Tibial artery (tissue), 4 donors: Measurements from ENCODE around the gene CEP120.

ENCODE experiments used
- DNase-seq, 2 donors: peaks; one replicate each; pipeline ENCODE4 v3.0.0-alpha.2; 2019
- H3K27ac ChIP-seq, 2 donors: fragments of 200-600 bp; sonication (generic) in 1 of 2; 1 replicate in 1 of 2; 2 replicates in 1 of 2; pipeline ENCODE4 v1.5.1; 2018 to 2019; ENCODE audit warnings: mild to moderate bottlenecking in 1 of 2
- H3K27me3 ChIP-seq, 2 donors: fragments of 200-600 bp; sonication (generic) in 1 of 2; one replicate each; pipeline versions ENCODE4 v1.5.1 to v1.6.0; 2016 to 2019
- H3K36me3 ChIP-seq, 3 donors: fragments of 200-600 bp; sonication (generic) in 2 of 3; one replicate each; pipeline ENCODE4 v1.5.1; 2016 to 2019; ENCODE audit warnings: mild to moderate bottlenecking in 2 of 3
- H3K4me1 ChIP-seq, 4 donors: fragments of 200-600 bp; sonication (generic) in 2 of 4; 1 replicate in 3 of 4; 2 replicates in 1 of 4; pipeline ENCODE4 v1.5.1; 2016 to 2019
- H3K4me3 ChIP-seq, 2 donors: fragments of 200-600 bp; sonication (generic) in 1 of 2; 1 replicate in 1 of 2; 2 replicates in 1 of 2; pipeline ENCODE4 v1.5.1; 2018 to 2019; ENCODE audit warnings: mild to moderate bottlenecking in 2 of 2
- H3K9me3 ChIP-seq, 3 donors: fragments of 200-600 bp; sonication (generic) in 1 of 3; one replicate each; pipeline ENCODE4 v1.5.1; 2016 to 2019
- CTCF ChIP-seq, 2 experiments: fragments of 200-600 bp in 1 of 2; fragments of 450-650 bp in 1 of 2; IDR thresholded peaks; one replicate each; pipeline ENCODE4 v1.5.1; 2017 to 2019; ENCODE audit warnings: antibody characterized with exemption in 2 of 2, mild to moderate bottlenecking in 1 of 2, moderate library complexity in 1 of 2
- intact Hi-C: fragments of 100-400 bp; cut with DNase I; formaldehyde crosslinking; loops from one replicate; pipeline ENCODE4 v1.15.0; 2023; ENCODE audit warnings: low total_unique reads

Gene CEP120

GRCh38 chr5:123299136-123299535 lies 124.1 kb downstream of the CEP120 start:
- no peak overlapping the region for H3K27ac ChIP-seq
- no peak overlapping the region for H3K4me3 ChIP-seq
- no peak for TF ChIP-seq CTCF (IDR thresholded peaks at IDR 0.05)
- H3K36me3 ChIP-seq = no peaks in the 10 kb centered on the region
- no peak for DNase-seq
- intact Hi-C loops = no loop called here
- H3K4me1 ChIP-seq = peaks cover 0 to 31% (median 0%) of the 10 kb centered on the region in 4 donors
- H3K27me3 ChIP-seq = no peaks in the 10 kb centered on the region
- H3K9me3 ChIP-seq = no peaks in the 10 kb centered on the region

GRCh38 chr5:123298335-123299030 lies 124.7 kb downstream of the CEP120 start:
- H3K27me3 ChIP-seq = no peaks in the 10 kb centered on the region
- H3K4me1 ChIP-seq = peaks cover 0 to 31% (median 0%) of the 10 kb centered on the region in 4 donors
- no peak overlapping the region for H3K4me3 ChIP-seq
- H3K27ac ChIP-seq = peak overlapping the region in 1 of 2 donors; percentile 27
- H3K9me3 ChIP-seq = no peaks in the 10 kb centered on the region
- TF ChIP-seq CTCF (IDR thresholded peaks at IDR 0.05) = no peak
- intact Hi-C loops = no loop called here
- no peak for DNase-seq
- H3K36me3 ChIP-seq = no peaks in the 10 kb centered on the region

GRCh38 chr5:123297866-123298265 lies 125.3 kb downstream of the CEP120 start:
- Histone ChIP-seq H3K27me3 (no peaks in the 10 kb centered on the region), H3K36me3 (no peaks in the 10 kb centered on the region), H3K9me3 (no peaks in the 10 kb centered on the region), H3K4me3 (no peak overlapping the region), H3K4me1 (peaks cover 0 to 31% (median 0%) of the 10 kb centered on the region in 4 donors), H3K27ac (peak overlapping the region in 1 of 2 donors; percentile 27)
- intact Hi-C loops = no loop called here
- no peak for DNase-seq
- TF ChIP-seq CTCF (IDR thresholded peaks at IDR 0.05) = no peak

GRCh38 chr5:123297198-123297831 lies 125.9 kb downstream of the CEP120 start:
- intact Hi-C loops = no loop called here
- peak overlapping the region in 1 of 2 donors; percentile 27 for H3K27ac ChIP-seq
- no peak overlapping the region for H3K4me3 ChIP-seq
- H3K9me3 ChIP-seq = no peaks in the 10 kb centered on the region
- H3K36me3 ChIP-seq = no peaks in the 10 kb centered on the region
- H3K4me1 ChIP-seq = peaks cover 0 to 31% (median 0%) of the 10 kb centered on the region in 4 donors
- TF ChIP-seq CTCF (IDR thresholded peaks at IDR 0.05) = no peak
- no peaks in the 10 kb centered on the region for H3K27me3 ChIP-seq
- DNase-seq = no peak
